HL-60 (cell line): ENCODE results near the gene CHSY1.

Experiments used
- DNase-seq, 2 experiments: peaks; one replicate each; pipeline ENCODE4 v3.0.0-alpha.2; 2010 to 2020; ENCODE audit warnings: low read depth in 1 of 2, low spot score in 1 of 2
- H3K27ac ChIP-seq: fragments of 250-450 bp; sonication (Bioruptor Pico); replicated peaks from 2 replicates; pipeline ENCODE4 v1.5.1; 2020; ENCODE audit warnings: mild to moderate bottlenecking, moderate library complexity
- H3K27me3 ChIP-seq: fragments of 250-450 bp; sonication (Bioruptor Pico); 2 replicates; pipeline ENCODE4 v1.5.1; 2021; ENCODE audit warnings: mild to moderate bottlenecking, moderate library complexity; ENCODE audit not compliant: insufficient read depth, poor library complexity, severe bottlenecking
- H3K4me3 ChIP-seq: replicated peaks from 2 replicates; pipeline ENCODE4 v1.5.1; 2011; ENCODE audit warnings: mild to moderate bottlenecking, control low read depth, low read length; ENCODE audit not compliant: insufficient read depth
- GABPA ChIP-seq: IDR thresholded peaks from 2 replicates; pipeline ENCODE4 v1.6.1; 2012; ENCODE audit warnings: low read depth
- POLR2AphosphoS5 ChIP-seq: IDR thresholded peaks from 2 replicates; pipeline ENCODE4 v1.6.1; 2012; ENCODE audit warnings: low read depth
- SPI1 ChIP-seq: IDR thresholded peaks from 2 replicates; pipeline ENCODE4 v1.6.1; 2012; ENCODE audit warnings: low read depth, mild to moderate bottlenecking, borderline replicate concordance
- TF ChIP-seq, protein P1 (sequence below): IDR thresholded peaks from 2 replicates; pipeline ENCODE4 v1.6.1; 2012; ENCODE audit warnings: low read depth; ENCODE audit not compliant: insufficient replicate concordance
- TF ChIP-seq, protein P2 (sequence below): IDR thresholded peaks from one replicate; pipeline ENCODE4 v1.5.1; 2011; ENCODE audit warnings: low read length, control low read depth, inconsistent platforms; ENCODE audit not compliant: insufficient read depth

Gene CHSY1

DNA sequence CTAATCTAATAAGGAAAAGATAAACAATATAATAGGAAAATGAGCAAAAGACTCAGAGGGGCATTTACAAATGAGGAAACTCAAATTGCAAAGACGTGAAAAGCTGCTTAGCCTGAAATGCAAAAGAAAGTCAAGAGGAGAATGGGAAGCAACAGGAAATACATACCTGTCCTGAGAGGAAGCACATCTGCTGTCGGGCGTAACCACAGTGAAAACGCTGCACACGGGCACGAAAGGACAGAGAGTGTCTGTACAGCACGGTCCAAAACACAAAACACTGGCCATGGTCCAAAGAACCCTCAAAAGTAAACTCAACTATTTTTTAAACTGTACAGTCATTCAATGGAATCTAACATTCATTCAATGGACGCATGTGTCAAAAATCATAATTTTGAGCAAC is 100.6 kb downstream of the CHSY1 start:
- Histone ChIP-seq H3K27ac (0 out of 2 replicates have a peak overlapping the region, but pooled peaks have one; percentile 3), H3K27me3 (no peaks in the 10 kb centered on the region), H3K4me3 (no peak overlapping the region)
- no peak for TF ChIP-seq SPI1
- no peak for TF ChIP-seq POLR2AphosphoS5
- TF ChIP-seq, protein P1, sequence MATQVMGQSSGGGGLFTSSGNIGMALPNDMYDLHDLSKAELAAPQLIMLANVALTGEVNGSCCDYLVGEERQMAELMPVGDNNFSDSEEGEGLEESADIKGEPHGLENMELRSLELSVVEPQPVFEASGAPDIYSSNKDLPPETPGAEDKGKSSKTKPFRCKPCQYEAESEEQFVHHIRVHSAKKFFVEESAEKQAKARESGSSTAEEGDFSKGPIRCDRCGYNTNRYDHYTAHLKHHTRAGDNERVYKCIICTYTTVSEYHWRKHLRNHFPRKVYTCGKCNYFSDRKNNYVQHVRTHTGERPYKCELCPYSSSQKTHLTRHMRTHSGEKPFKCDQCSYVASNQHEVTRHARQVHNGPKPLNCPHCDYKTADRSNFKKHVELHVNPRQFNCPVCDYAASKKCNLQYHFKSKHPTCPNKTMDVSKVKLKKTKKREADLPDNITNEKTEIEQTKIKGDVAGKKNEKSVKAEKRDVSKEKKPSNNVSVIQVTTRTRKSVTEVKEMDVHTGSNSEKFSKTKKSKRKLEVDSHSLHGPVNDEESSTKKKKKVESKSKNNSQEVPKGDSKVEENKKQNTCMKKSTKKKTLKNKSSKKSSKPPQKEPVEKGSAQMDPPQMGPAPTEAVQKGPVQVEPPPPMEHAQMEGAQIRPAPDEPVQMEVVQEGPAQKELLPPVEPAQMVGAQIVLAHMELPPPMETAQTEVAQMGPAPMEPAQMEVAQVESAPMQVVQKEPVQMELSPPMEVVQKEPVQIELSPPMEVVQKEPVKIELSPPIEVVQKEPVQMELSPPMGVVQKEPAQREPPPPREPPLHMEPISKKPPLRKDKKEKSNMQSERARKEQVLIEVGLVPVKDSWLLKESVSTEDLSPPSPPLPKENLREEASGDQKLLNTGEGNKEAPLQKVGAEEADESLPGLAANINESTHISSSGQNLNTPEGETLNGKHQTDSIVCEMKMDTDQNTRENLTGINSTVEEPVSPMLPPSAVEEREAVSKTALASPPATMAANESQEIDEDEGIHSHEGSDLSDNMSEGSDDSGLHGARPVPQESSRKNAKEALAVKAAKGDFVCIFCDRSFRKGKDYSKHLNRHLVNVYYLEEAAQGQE = no peak
- TF ChIP-seq, protein P2, sequence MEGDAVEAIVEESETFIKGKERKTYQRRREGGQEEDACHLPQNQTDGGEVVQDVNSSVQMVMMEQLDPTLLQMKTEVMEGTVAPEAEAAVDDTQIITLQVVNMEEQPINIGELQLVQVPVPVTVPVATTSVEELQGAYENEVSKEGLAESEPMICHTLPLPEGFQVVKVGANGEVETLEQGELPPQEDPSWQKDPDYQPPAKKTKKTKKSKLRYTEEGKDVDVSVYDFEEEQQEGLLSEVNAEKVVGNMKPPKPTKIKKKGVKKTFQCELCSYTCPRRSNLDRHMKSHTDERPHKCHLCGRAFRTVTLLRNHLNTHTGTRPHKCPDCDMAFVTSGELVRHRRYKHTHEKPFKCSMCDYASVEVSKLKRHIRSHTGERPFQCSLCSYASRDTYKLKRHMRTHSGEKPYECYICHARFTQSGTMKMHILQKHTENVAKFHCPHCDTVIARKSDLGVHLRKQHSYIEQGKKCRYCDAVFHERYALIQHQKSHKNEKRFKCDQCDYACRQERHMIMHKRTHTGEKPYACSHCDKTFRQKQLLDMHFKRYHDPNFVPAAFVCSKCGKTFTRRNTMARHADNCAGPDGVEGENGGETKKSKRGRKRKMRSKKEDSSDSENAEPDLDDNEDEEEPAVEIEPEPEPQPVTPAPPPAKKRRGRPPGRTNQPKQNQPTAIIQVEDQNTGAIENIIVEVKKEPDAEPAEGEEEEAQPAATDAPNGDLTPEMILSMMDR = no peak
- TF ChIP-seq GABPA = no peak
- peak in 1 of 2 experiments; percentile 23 for DNase-seq

DNA sequence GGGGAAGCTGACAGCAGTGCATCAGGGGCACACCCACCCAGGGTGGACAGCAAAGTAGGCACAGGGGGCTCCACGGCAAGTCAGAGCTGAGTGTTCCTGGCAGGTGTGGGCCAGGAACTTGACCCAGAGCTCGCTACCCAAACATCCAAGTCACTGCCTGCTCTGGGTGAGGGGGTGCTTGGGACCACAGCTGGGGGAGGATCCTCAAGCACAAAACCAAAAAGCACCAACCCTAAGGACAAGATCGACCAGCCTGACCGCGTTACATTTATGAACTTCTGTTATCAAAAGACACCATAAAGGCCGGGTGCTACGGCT is 101.2 kb downstream of the CHSY1 start:
- no peak for DNase-seq
- no peak overlapping the region for H3K4me3 ChIP-seq
- H3K27me3 ChIP-seq = no peaks in the 10 kb centered on the region
- TF ChIP-seq, protein P2 = no peak
- TF ChIP-seq POLR2AphosphoS5 (no peak), GABPA (no peak), SPI1 (no peak)
- TF ChIP-seq, protein P1 = no peak
- no peak overlapping the region for H3K27ac ChIP-seq

DNA sequence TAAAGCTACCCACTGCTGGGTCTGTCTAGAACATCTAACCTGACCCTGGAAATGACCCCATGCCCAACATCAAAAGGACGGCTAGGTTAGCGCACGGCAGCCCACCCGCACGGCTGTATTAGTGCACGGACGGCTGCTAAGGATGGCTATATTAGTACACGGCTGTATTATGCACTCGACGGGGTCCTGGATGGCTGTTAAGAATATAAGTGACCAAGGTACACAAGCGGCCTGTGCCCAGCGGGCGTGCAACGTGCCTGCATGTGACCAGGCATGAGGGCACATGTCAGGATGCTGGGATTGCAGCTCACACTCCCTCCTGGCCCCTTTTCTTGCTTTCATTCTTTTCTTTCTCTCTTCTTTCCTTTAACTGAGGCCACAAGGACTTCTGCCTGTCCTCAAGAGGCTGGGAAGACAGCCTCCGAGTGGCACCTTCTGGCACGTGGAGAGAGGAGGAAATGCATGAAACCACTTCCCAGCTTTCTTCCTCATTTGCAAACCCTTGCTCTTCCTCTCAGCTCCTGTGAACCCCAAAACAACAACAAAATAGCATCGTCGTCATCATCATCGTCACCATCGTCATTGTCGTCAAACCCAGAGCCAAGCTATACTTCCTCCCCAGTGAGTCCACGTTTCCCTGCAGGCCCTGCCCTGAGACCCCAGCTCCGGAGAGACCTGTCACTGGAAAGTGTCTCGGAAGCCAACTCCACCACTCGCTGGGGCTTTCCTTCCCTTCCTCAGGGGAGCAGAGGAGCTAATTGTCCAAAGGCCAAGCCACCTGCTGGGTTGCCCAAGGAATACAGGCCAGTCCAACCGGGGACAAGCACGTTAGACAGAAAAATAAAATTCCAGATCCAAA is 101.8 kb downstream of the CHSY1 start:
- no peak overlapping the region for H3K27ac ChIP-seq

DNA sequence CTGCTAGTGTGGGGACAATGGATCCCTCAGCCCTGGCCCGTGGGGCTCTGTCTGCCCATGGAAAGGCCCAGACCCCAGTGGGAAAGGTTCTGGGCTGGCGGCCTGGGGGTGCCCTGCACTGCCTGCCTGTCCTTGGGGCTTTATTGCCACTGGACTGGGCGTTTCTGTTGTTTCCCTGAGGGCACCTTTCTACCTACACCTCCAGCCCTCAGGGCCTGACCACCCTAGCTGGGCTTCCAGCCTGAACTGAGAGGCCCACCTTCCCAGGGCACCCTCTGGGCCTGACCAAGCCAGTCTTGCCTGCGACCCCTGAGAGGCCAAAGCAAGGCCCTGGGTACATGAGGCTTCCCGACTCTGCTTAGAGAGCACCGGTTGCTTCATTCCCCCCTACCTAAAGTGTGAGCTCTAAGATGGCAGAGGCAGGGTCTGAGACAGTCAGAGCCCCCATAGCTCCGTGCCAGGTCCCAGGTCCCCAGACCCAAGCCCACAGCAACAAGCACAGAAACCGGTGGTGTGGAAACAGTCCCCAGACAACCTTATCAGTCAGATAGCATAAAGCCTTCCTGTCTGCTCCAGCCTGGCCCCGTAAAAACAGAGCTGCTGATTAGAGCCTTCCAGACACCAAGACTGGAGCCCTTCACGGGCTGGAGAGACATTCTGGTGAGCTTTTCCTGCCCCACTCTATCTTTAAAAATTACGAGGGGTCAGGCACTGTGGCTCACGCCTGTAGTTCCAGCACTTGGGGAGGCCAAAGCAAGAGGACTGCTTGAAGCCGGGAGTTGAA is 102.8 kb downstream of the CHSY1 start:
- Histone ChIP-seq H3K27ac (no peak overlapping the region), H3K4me3 (no peak overlapping the region), H3K27me3 (no peaks in the 10 kb centered on the region)
- TF ChIP-seq, protein P1 = no peak
- TF ChIP-seq SPI1 = no peak
- no peak for TF ChIP-seq GABPA
- TF ChIP-seq POLR2AphosphoS5 = no peak
- TF ChIP-seq, protein P2 = no peak
- DNase-seq = no peak

More for the DNA sequence above, 101.8 kb downstream of the CHSY1 start:
- no peak overlapping the region for H3K4me3 ChIP-seq
- TF ChIP-seq SPI1 = peak; percentile 38; the same call in 1 of the 2 replicates
- TF ChIP-seq POLR2AphosphoS5 = no peak
- no peaks in the 10 kb centered on the region for H3K27me3 ChIP-seq
- peak in 1 of 2 experiments; percentile 18 for DNase-seq
